IMR-90 (cell line): ENCODE measurements around the gene PITPNM1. TPM values are rescaled to one million over a fixed set of nuclear protein-coding genes. Genes with fewer than 3 reads are reported as not detected.
A peak's percentile ranks its signal among the peaks of the same experiment; 100 is the strongest.

ENCODE experiments used
- ATAC-seq: fragments of 200-7000 bp; cut with Tn5 transposase; 2 replicates; pipeline ENCODE4 v1.9.1; 2020; ENCODE audit warnings: low read depth, mild to moderate bottlenecking, moderate library complexity
- BruUV-seq: library from RNA; stranded (reverse); fragments of 400-500 nt; replicated peaks from 2 replicates; lab custom pipeline; 2021; lab: Mats Ljungman, UMichigan
- CTCF ChIA-PET: fragments of 300-600 bp; formaldehyde crosslinking; extraction: SDS; loops from one replicate; lab custom pipeline; 2021; ENCODE audit warnings: antibody characterized with exemption; lab: Yijun Ruan, JAX
- POLR2A ChIA-PET: fragments of 300-600 bp; sonication (Branson Sonifier 250); formaldehyde crosslinking; loops from one replicate; lab custom pipeline; 2022; ENCODE audit warnings: antibody characterized with exemption; ENCODE audit not compliant: unreplicated experiment; lab: Charles Lee
- DNase-seq: peaks from one replicate; pipeline ENCODE4 v3.0.0; 2013
- H2AFZ ChIP-seq: replicated peaks from 2 replicates; pipeline ENCODE3; 2013; ENCODE audit warnings: low read length, mild to moderate bottlenecking; ENCODE audit not compliant: poor library complexity
- H2AK5ac ChIP-seq: 2 replicates; pipeline ENCODE4 v1.6.1; 2013; ENCODE audit warnings: low read depth, low read length, inconsistent platforms
- H2AK9ac ChIP-seq: replicated peaks from 2 replicates; pipeline ENCODE3; 2013; ENCODE audit warnings: mild to moderate bottlenecking, low read depth, low read length, moderate library complexity; ENCODE audit not compliant: poor library complexity
- H2BK120ac ChIP-seq: 2 replicates; pipeline ENCODE4 v1.6.1; 2013; ENCODE audit warnings: low read depth, low read length, inconsistent platforms
- H2BK15ac ChIP-seq: 3 replicates; pipeline ENCODE4 v1.6.1; 2013; ENCODE audit warnings: low read depth, low read length, inconsistent platforms
- H2BK20ac ChIP-seq: 2 replicates; pipeline ENCODE4 v1.6.1; 2013; ENCODE audit warnings: low read depth, mild to moderate bottlenecking, inconsistent platforms, low read length, moderate library complexity
- H2BK5ac ChIP-seq: 2 replicates; pipeline ENCODE4 v1.6.1; 2013; ENCODE audit warnings: mild to moderate bottlenecking, low read depth, low read length, inconsistent platforms; ENCODE audit not compliant: poor library complexity, severe bottlenecking
- H3K14ac ChIP-seq: replicated peaks from 2 replicates; pipeline ENCODE4 v1.6.1; 2013; ENCODE audit warnings: low read depth, low read length, inconsistent platforms
- H3K18ac ChIP-seq: 2 replicates; pipeline ENCODE4 v1.6.1; 2013; ENCODE audit warnings: low read depth, low read length, control low read depth
- H3K23ac ChIP-seq: 2 replicates; pipeline ENCODE4 v1.6.1; 2013; ENCODE audit warnings: low read depth, low read length, inconsistent platforms
- H3K27ac ChIP-seq: 2 replicates; pipeline ENCODE4 v1.5.1; 2013; ENCODE audit warnings: mild to moderate bottlenecking, control low read depth, low read length; ENCODE audit not compliant: insufficient read depth
- H3K27me3 ChIP-seq: 2 replicates; pipeline ENCODE4 v1.6.1; 2013; ENCODE audit warnings: low read length; ENCODE audit not compliant: control insufficient read depth, insufficient read depth
- H3K36me3 ChIP-seq: 2 replicates; pipeline ENCODE4 v1.6.1; 2013; ENCODE audit warnings: low read length, mixed read lengths; ENCODE audit not compliant: control insufficient read depth, insufficient read depth
- H3K4ac ChIP-seq: 2 replicates; pipeline ENCODE4 v1.6.1; 2013; ENCODE audit warnings: low read depth, low read length, inconsistent platforms
- H3K4me1 ChIP-seq: 2 replicates; pipeline ENCODE4 v1.6.1; 2013; ENCODE audit warnings: low read length, mixed read lengths; ENCODE audit not compliant: control insufficient read depth, insufficient read depth
- H3K4me2 ChIP-seq: 2 replicates; pipeline ENCODE4 v1.6.1; 2013; ENCODE audit warnings: low read depth, mild to moderate bottlenecking, control low read depth, low read length, moderate library complexity
- H3K4me3 ChIP-seq: 2 replicates; pipeline ENCODE4 v1.5.1; 2013; ENCODE audit warnings: low read depth, mild to moderate bottlenecking, control low read depth, low read length, moderate library complexity; ENCODE audit not compliant: insufficient read depth
- H3K56ac ChIP-seq: 2 replicates; pipeline ENCODE4 v1.6.1; 2013; ENCODE audit warnings: low read length, inconsistent platforms; ENCODE audit not compliant: insufficient read depth; ENCODE audit errors: extremely low read depth
- H3K79me1 ChIP-seq, 2 experiments: 2 replicates each; pipeline ENCODE4 v1.6.1; 2013; ENCODE audit warnings: low read length in 2 of 2, inconsistent platforms in 1 of 2, low read depth in 1 of 2
- H3K9ac ChIP-seq: 2 replicates; pipeline ENCODE4 v1.6.1; 2013; ENCODE audit warnings: low read depth, low read length, control low read depth
- H3K9me1 ChIP-seq: 2 replicates; pipeline ENCODE4 v1.6.1; 2013; ENCODE audit warnings: low read length, inconsistent platforms; ENCODE audit not compliant: insufficient read depth
- H3K9me3 ChIP-seq: 2 replicates; pipeline ENCODE4 v1.6.1; 2013; ENCODE audit warnings: low read length; ENCODE audit not compliant: control insufficient read depth, insufficient read depth
- H4K20me1 ChIP-seq: 2 replicates; pipeline ENCODE4 v1.6.1; 2013; ENCODE audit warnings: low read length, inconsistent platforms; ENCODE audit not compliant: insufficient read depth
- H4K5ac ChIP-seq: 2 replicates; pipeline ENCODE4 v1.6.1; 2013; ENCODE audit warnings: mild to moderate bottlenecking, low read depth, low read length, control low read depth
- H4K8ac ChIP-seq, 2 experiments: 2 replicates each; pipeline ENCODE4 v1.6.1; 2013; ENCODE audit warnings: low read depth in 2 of 2, low read length in 2 of 2, control low read depth in 1 of 2, inconsistent platforms in 1 of 2
- H4K91ac ChIP-seq: 2 replicates; pipeline ENCODE4 v1.6.1; 2013; ENCODE audit warnings: low read depth, low read length, inconsistent platforms; ENCODE audit not compliant: insufficient read depth
- CEBPB ChIP-seq: IDR thresholded peaks from 2 replicates; pipeline ENCODE4 v1.6.1; 2012; ENCODE audit warnings: low read depth, low read length, improper control_type of control experiment
- NFE2L2 ChIP-seq: fragments of 150-350 bp; IDR thresholded peaks from 2 replicates; pipeline ENCODE4 v1.6.1; 2016; ENCODE audit warnings: low read depth, mild to moderate bottlenecking, low read length
- RAD21 ChIP-seq: IDR thresholded peaks from 2 replicates; pipeline ENCODE4 v1.6.1; 2012; ENCODE audit warnings: low read length, improper control_type of control experiment
- SMC3 ChIP-seq: fragments of 150-350 bp; IDR thresholded peaks from 2 replicates; pipeline ENCODE4 v1.6.1; 2016; ENCODE audit warnings: low read depth, mild to moderate bottlenecking, antibody characterized with exemption, low read length, moderate library complexity
- WGBS, 2 experiments: methylation state at CpG; one replicate each; pipeline versions ENCODE4 v1.1.5 to v1.1.7; 2013; ENCODE audit warnings: missing lambda C conversion rate in 2 of 2; ENCODE audit not compliant: insufficient read length in 1 of 2; ENCODE audit errors: extremely low coverage in 2 of 2; 5-methylcytosine and 5-hydroxymethylcytosine counted together
- dilution Hi-C: fragments of 300-500 bp; cut with HindIII; formaldehyde crosslinking; loops from one replicate; pipeline ENCODE4 v1.14.3; 2018; ENCODE audit warnings: low sequenced_read_pairs; ENCODE audit not compliant: unreplicated experiment
- in situ Hi-C: fragments of 300-500 bp; cut with MboI; formaldehyde crosslinking; loops from 3 replicates; pipeline ENCODE4 v1.14.3; 2019; ENCODE audit warnings: low sequenced_read_pairs, inconsistent platforms, mixed read lengths
- intact Hi-C: fragments of 100-400 bp; cut with micrococcal nuclease; formaldehyde crosslinking; loops from 2 replicates; pipeline ENCODE4 v1.10.0; 2022
- polyA plus RNA-seq, 3 experiments: library from polyadenylated mRNA; depleted of rRNA; stranded (reverse); fragments of >200 nt; gene quantifications; 2 replicates each; pipeline ENCODE4 v1.2.3, GENCODE V29; 2012; ENCODE audit warnings: low replicate concordance in 1 of 3
- total RNA-seq: library from RNA; depleted of rRNA; stranded (reverse); fragments of >200 nt; gene quantifications from 2 replicates; pipeline ENCODE4 v1.2.3, GENCODE V29; 2012

The PITPNM1 gene
- total and polyA plus RNA-seq, 2 of the 4 experiments (the other 2 are of a cell fraction) = 5.0 to 15.4 TPM

GRCh38 chr11:67495234-67496005, 9.7 kb downstream of the PITPNM1 start:
- no peak overlapping the region for H4K8ac ChIP-seq
- in situ Hi-C loops = no loop called here
- H3K27ac ChIP-seq = no peak overlapping the region
- no peak overlapping the region for H2BK15ac ChIP-seq
- ChIA-PET POLR2A (no interaction called here), CTCF (no interaction called here)
- no peak overlapping the region for H3K56ac ChIP-seq
- H3K9ac ChIP-seq = no peak overlapping the region
- H3K14ac ChIP-seq = no peak overlapping the region
- no peaks in the 10 kb centered on the region for H3K4me1 ChIP-seq
- H2BK20ac ChIP-seq = no peak overlapping the region
- no peak overlapping the region for H2BK120ac ChIP-seq
- dilution Hi-C loops = no loop called here
- no peak overlapping the region for H2AK5ac ChIP-seq
- no peak overlapping the region for H2BK5ac ChIP-seq
- H3K4me3 ChIP-seq = no peak overlapping the region
- intact Hi-C loops = no loop called here
- H3K27me3 ChIP-seq = no peaks in the 10 kb centered on the region
- 95% methylated on average over 4 of the region's 16 CpGs; no CpG with 5 or more reads in 1 of the 2 experiments for WGBS, 2 experiments
- H3K36me3 ChIP-seq = peaks cover 49% of the 10 kb centered on the region
- no peak overlapping the region for H3K4ac ChIP-seq
- H3K18ac ChIP-seq = no peak overlapping the region
- no TSS peak for BruUV-seq
- TF ChIP-seq CEBPB = no peak
- no peak for TF ChIP-seq NFE2L2
- no peak for TF ChIP-seq SMC3
- no peak for TF ChIP-seq RAD21
- H4K20me1 ChIP-seq = no peaks in the 10 kb centered on the region
- peak overlapping the region; percentile 35 for H2AK9ac ChIP-seq
- ATAC-seq = no peak
- no peak overlapping the region for H3K23ac ChIP-seq
- no peak overlapping the region for H4K91ac ChIP-seq
- no peak overlapping the region for H3K4me2 ChIP-seq
- no peaks in the 10 kb centered on the region for H3K9me1 ChIP-seq
- no peaks in the 10 kb centered on the region for H3K79me1 ChIP-seq
- H4K5ac ChIP-seq = no peak overlapping the region
- no peaks in the 10 kb centered on the region for H3K9me3 ChIP-seq
- H2AFZ ChIP-seq = no peak overlapping the region
- DNase-seq = no peak
